Stimulated activated CD4-positive, alpha-beta T cell treated with anti-CD3 and anti-CD28 coated beads, Interleukin-1b, Interleukin-23, amount 100 ng/mL, for 4 hours (primary cell): Measurements from ENCODE around the gene ERI3.

Experiments used
- DNase-seq, 2 donors: peaks; one replicate each; pipeline ENCODE4 v3.0.0-alpha.2; 2020; ENCODE audit warnings: low read depth in 2 of 2

ERI3 gene

DNA sequence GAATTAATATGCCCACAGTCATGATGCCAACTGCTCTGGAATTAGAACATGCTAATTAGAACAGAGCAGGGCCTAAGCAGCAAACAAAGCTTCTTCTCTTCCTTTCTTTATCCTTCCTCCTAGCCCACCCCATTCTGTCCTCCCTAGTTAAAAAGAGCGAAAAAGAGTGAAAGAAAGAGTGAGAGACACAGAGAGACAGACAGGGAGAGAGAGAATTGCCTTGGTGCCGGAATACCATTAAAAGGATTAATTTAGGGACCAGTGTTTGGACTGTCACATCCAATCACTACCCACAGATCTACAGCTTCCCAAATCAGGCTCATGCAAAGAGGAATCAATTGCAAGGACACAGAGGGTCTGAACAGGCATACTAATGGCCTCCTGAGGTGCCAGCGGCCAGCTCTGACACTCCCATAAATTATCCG is 7.0 kb downstream of the ERI3 start:
- no peak for DNase-seq

DNA sequence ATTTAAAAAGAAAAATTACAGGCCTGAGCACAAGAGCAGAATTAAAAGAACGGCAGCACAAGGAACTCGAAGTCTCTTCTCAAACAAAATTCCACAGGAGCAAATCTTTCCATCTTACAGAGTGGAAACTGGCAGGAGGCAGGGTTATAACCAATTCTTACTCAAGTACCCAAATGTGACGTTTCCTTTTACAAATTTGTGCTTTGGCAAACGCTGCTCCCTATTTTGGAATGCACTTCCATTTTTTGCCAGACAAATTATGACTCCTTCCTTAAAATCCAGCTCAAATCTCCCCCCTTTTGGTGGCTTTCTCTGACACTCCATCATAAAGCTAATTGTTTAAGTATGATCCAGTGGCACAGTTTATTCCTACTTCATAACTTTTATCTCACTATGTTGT is 7.8 kb downstream of the ERI3 start:
- DNase-seq = no peak

DNA sequence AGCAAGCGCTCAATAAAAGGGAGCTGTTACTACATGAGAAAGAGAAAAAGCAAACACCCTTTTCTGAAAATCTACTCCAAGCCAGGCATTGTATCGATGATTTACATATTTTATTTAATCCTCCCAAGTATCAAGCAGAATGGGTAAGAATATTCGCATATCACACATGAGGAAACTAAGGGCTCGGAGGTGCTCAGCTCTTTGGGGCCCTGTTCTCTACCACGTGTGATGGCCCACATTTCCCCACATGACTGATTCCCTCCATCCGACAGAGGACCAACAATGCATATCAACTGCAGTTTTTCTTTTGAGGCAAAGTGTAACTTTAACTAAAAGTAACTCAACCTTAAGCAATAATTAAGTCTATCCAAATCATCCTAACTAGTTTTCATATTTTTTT is 8.2 kb downstream of the ERI3 start:
- no peak for DNase-seq

- no peak for DNase-seq
These were observed 8.9 kb downstream of the ERI3 start for GRCh38 chr1:44346184-44346583.

GRCh38 chr1:44345187-44345775 is 9.8 kb downstream of the ERI3 start:
- no peak for DNase-seq

DNA sequence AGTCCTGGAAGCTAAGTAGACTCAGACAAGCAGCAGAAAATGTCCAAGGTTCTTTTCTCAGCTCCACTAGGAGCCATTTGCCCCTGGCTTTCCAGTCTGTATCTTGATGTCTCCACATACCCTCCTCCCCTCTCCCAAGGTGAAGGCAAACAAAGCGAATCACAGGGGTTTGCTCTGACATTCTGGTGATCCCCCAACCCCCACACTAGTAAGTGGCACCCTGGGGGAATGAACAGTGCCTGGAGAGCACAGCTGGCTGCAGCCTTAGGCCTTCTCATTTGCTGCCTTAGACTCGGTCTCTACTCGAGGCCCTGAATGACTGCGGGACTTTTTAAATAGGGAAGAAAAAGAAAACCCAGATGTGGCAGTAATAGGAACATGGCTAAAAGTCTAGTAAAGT is 15.3 kb downstream of the ERI3 start:
- DNase-seq = no peak

DNA sequence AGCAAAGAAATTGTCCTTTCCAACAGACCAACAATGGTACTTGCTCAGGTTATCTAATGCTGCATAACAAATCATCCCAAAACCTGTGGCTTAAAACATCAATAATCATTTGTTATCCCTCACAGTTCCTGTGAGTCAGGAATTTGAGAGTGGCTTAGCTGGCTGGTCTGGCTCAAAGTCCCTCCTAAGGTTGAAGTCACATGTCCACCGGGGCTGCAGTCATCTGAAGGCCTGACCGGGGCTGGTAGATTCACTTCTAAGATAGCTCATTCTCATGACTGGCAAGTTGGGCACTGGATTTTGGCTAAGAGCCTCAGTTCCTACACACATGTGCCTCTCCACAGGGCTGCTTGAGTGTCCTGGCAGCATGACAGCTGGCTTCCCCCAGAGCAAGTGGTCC is 16.9 kb downstream of the ERI3 start:
- DNase-seq = no peak

DNA sequence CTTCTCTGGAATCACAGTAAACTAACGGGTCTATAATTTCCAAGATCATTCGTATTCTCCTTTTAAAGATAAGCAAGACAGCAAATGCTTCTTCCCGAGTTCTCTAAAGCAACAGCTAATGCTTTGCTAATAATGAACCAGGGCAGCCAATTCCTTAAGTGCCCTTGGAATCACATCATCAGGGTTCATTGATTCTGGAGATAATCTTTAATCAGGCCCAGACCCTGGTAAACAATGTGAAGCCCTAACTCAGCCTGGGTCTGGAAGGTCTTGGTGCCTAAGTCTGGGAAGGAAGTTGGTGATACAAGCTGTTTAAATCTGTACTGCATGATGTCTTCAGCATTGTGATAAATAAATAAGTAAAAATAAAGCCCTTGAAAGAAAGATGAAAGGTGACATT is 18.4 kb downstream of the ERI3 start:
- DNase-seq = no peak

- DNase-seq = no peak
These were observed 20.1 kb downstream of the ERI3 start for GRCh38 chr1:44334968-44335367.

- DNase-seq = no peak
These were observed 21.7 kb downstream of the ERI3 start for GRCh38 chr1:44333376-44333775.

GRCh38 chr1:44332505-44332904 is 22.6 kb downstream of the ERI3 start:
- DNase-seq = no peak

- no peak for DNase-seq
These were observed 24.1 kb downstream of the ERI3 start for GRCh38 chr1:44330935-44331334.

DNA sequence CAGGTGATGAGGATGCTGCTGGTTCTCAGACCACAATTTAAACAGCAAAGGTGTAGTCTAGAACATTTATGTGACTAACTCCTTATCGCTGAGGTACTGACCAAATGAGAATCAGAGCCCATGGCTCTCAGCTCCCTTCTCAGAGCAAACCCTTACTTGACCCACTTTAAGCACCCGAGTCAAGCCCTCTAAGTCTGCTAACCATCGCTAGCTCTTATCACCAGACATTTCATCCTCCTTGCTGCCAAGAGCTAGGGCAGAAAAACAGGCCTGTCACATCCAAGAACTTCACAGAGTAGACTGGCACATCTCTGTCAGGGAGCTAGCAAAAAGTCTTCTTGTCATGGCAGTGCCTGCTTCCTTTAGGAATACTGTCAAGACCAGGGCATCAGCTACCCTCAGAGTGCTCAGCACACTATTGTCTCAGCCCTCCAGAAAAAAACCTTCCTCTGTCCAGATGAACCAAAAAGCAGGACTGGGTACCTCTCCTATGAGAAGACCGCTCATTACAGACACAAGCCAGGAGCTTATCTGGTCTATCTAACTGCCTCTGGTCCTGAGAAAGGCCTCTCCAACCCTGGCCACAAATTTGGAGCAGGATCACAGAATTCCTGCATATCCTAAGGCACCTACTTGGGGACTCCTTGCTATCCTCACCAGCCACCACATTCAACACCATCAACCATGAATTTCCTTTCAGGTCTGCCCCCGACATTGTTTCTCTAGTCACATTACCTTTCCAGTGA is 26.2 kb downstream of the ERI3 start:
- no peak for DNase-seq

GRCh38 chr1:44327679-44328491 is 27.2 kb downstream of the ERI3 start:
- DNase-seq = no peak

- no peak for DNase-seq
These were observed 28.1 kb downstream of the ERI3 start for GRCh38 chr1:44326821-44327465.

GRCh38 chr1:44326024-44326701 is 28.9 kb downstream of the ERI3 start:
- DNase-seq = no peak

GRCh38 chr1:44323947-44324346 is 31.1 kb downstream of the ERI3 start:
- no peak for DNase-seq

DNA sequence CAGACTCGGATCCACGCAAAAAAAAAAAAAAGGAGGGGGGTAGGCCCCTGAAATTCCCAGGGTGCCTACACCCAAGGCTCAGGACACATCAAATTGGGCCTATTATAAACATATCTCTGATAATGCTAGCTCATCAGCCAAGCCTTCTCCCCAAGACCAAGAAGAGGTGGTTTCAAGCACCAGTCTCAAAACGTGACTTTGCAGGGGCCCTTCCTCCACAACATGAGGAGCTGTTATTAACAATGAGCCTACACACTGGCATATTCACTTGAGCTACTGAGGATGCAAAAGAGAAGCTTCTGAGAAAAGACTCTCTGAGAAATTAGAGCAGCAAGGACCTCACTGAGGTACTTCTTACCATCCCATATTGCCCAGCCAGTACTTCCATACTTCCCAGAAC is 32.7 kb downstream of the ERI3 start:
- no peak for DNase-seq

DNA sequence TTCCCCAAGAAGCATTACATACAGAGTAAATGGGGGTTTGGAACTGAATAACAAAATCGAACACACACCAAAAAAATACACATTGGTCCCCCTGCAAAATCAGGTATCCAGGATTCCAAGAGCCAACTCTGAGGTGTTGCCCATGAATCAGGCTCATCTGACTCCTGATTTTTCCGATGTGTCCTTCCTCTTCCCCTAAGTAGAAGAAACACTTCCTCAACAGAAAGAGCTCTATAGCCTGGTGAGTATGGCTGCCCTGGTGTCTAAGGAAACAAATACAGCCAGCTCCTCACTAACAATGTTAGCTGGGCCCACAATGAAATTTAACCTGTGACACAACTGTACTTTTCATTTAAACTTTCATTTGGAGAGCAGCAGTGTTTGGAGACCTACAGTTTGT is 33.6 kb downstream of the ERI3 start:
- DNase-seq = no peak

- peak in 1 of 2 donors; percentile 46 for DNase-seq
These were observed 36.7 kb downstream of the ERI3 start for GRCh38 chr1:44318097-44319088.
